Measurements from ENCODE around the gene EHMT1. TPM values are rescaled to one million over a fixed set of nuclear protein-coding genes. Genes with fewer than 3 reads are reported as not detected.

The EHMT1 gene
- total and polyA plus RNA-seq, 2 experiments from 2014 or later: 162 to 177 TPM

GRCh38 chr9:137632230-137633161 is 13.7 kb downstream of the EHMT1 start:
- TF ChIP-seq CTCF (conservative IDR thresholded peaks at IDR 0.05; ENCODE audit: low read depth in 2 of 2) (no peak), ZNF114 (CRISPR knock-in tag; IDR thresholded peaks at IDR 0.05) (no peak), REST (IDR thresholded peaks at IDR 0.05; ENCODE audit: unreplicated experiment) (no peak), CREB1 (CRISPR knock-in tag; IDR thresholded peaks at IDR 0.05; ENCODE audit: low read depth) (no peak), ETS1 (IDR thresholded peaks at IDR 0.05) (no peak), STAT1 (IDR thresholded peaks at IDR 0.05; ENCODE audit: unreplicated experiment) (no peak), EZH2 (IDR thresholded peaks at IDR 0.05; ENCODE audit: low read depth, unreplicated experiment) (no peak), JUNB (IDR thresholded peaks at IDR 0.05; ENCODE audit: unreplicated experiment) (no peak), ZNF331 (CRISPR knock-in tag; IDR thresholded peaks at IDR 0.05; ENCODE audit: low read depth) (no peak), NANOG (IDR thresholded peaks at IDR 0.05; ENCODE audit: borderline replicate concordance) (no peak), ZNF462 (CRISPR knock-in tag; IDR thresholded peaks at IDR 0.05) (no peak), POLR2AphosphoS5 (IDR thresholded peaks at IDR 0.05; ENCODE audit: low read depth) (no peak), EZH2phosphoT487 (IDR thresholded peaks at IDR 0.05; ENCODE audit: unreplicated experiment) (no peak)
- DNase-seq (ENCODE audit: low spot score): no peak
- H3K79me2 ChIP-seq (replicated peaks; ENCODE audit: insufficient read depth): peaks cover 100% of the 10 kb centered on the region
- Mint-ChIP-seq H3K4me3 (no peak overlapping the region; the same call in 2 of the 3 replicates), H3K36me3 (ENCODE audit: low read depth) (no peaks in the 10 kb centered on the region), H3K27me3 (ENCODE audit: insufficient read depth, low read depth, poor library complexity) (peaks cover 5% of the 10 kb centered on the region), H3K27ac (0 out of 2 replicates have a peak overlapping the region, but pooled peaks have one; percentile 43), H3K4me1 (peaks cover 43% of the 10 kb centered on the region), H3K9me3 (no peaks in the 10 kb centered on the region)
- H3K4me1 ChIP-seq (ENCODE audit: insufficient read depth): peaks cover 28% of the 10 kb centered on the region
- H3F3A ChIP-seq (replicated peaks; ENCODE audit: low read depth): no peaks in the 10 kb centered on the region; the same call in 1 of the 2 replicates
- peak; percentile 43 for ATAC-seq
- peaks cover 61% of the 10 kb centered on the region for H4K20me1 ChIP-seq (replicated peaks; ENCODE audit: insufficient read depth)
- peak overlapping the region; percentile 66; the same call in 1 of the 2 replicates for H3K27ac ChIP-seq (ENCODE audit: low read depth)
- H3K27me3 ChIP-seq (ENCODE audit: insufficient read depth): no peaks in the 10 kb centered on the region
- no peaks in the 10 kb centered on the region for H3K36me3 ChIP-seq (ENCODE audit: insufficient read depth)
- 0 out of 2 replicates have a peak overlapping the region, but pooled peaks have one; percentile 26 for H3K4me2 ChIP-seq
- no peaks in the 10 kb centered on the region for H3K9me2 ChIP-seq (ENCODE audit: insufficient read depth)
- H2AFZ ChIP-seq: no peak overlapping the region
- no peak overlapping the region for H3K4me3 ChIP-seq
